Calu3 (cell line): ENCODE measurements around the gene EPRS1. TPM values are rescaled to one million over a fixed set of nuclear protein-coding genes. Genes with fewer than 3 reads are reported as not detected.

Source experiments
- BruUV-seq: library from RNA; stranded (reverse); fragments of 400-500 nt; replicated peaks from 2 replicates; lab custom pipeline; 2021; lab: Mats Ljungman, UMichigan
- CTCF ChIA-PET: fragments of 300-600 bp; sonication (Branson Sonifier 250); formaldehyde crosslinking; loops from one replicate; lab custom pipeline; 2022; ENCODE audit warnings: antibody characterized with exemption; lab: Charles Lee
- DNase-seq: peaks from one replicate; pipeline ENCODE4 v3.0.0; 2022
- H3K27ac Mint-ChIP-seq: one replicate; pipeline ENCODE4 v1.8.0; 2022; ENCODE audit warnings: mixed read lengths; ENCODE audit not compliant: unreplicated experiment
- H3K27me3 Mint-ChIP-seq: one replicate; pipeline ENCODE4 v1.8.0; 2022; ENCODE audit warnings: mixed read lengths; ENCODE audit not compliant: unreplicated experiment
- H3K36me3 Mint-ChIP-seq: one replicate; pipeline ENCODE4 v1.8.0; 2022; ENCODE audit warnings: mild to moderate bottlenecking, moderate library complexity, mixed read lengths; ENCODE audit not compliant: insufficient read depth, unreplicated experiment
- H3K4me1 Mint-ChIP-seq: one replicate; pipeline ENCODE4 v1.8.0; 2022; ENCODE audit warnings: mild to moderate bottlenecking, low read depth, mixed read lengths; ENCODE audit not compliant: unreplicated experiment
- H3K4me3 Mint-ChIP-seq: one replicate; pipeline ENCODE4 v1.8.0; 2022; ENCODE audit warnings: mild to moderate bottlenecking, low read depth, moderate library complexity, mixed read lengths; ENCODE audit not compliant: unreplicated experiment
- H3K9me3 Mint-ChIP-seq: one replicate; pipeline ENCODE4 v1.8.0; 2022; ENCODE audit warnings: low read depth, mixed read lengths; ENCODE audit not compliant: unreplicated experiment
- intact Hi-C: fragments of 100-400 bp; cut with micrococcal nuclease; formaldehyde crosslinking; loops from one replicate; pipeline ENCODE4 v1.10.0; 2022; ENCODE audit not compliant: unreplicated experiment
- total RNA-seq: library from RNA; stranded (reverse); gene quantifications from 2 replicates; pipeline ENCODE4 v1.2.3, GENCODE V29; 2022
- TF ChIP-seq, protein P1 (sequence below): fragments of 200-600 bp; IDR thresholded peaks from one replicate; pipeline ENCODE4 v1.8.0; 2022; ENCODE audit warnings: antibody characterized with exemption; ENCODE audit not compliant: unreplicated experiment

EPRS1 gene
- total RNA-seq, 1 experiment from 2014 or later: 155 TPM

GRCh38 chr1:220028346-220028895 lies 17.9 kb downstream of the EPRS1 start:
- Mint-ChIP-seq H3K4me3 (no peak overlapping the region), H3K27ac (no peak overlapping the region), H3K9me3 (no peaks in the 10 kb centered on the region), H3K4me1 (no peaks in the 10 kb centered on the region), H3K27me3 (no peaks in the 10 kb centered on the region), H3K36me3 (peaks cover 69% of the 10 kb centered on the region)
- TF ChIP-seq, protein P1, sequence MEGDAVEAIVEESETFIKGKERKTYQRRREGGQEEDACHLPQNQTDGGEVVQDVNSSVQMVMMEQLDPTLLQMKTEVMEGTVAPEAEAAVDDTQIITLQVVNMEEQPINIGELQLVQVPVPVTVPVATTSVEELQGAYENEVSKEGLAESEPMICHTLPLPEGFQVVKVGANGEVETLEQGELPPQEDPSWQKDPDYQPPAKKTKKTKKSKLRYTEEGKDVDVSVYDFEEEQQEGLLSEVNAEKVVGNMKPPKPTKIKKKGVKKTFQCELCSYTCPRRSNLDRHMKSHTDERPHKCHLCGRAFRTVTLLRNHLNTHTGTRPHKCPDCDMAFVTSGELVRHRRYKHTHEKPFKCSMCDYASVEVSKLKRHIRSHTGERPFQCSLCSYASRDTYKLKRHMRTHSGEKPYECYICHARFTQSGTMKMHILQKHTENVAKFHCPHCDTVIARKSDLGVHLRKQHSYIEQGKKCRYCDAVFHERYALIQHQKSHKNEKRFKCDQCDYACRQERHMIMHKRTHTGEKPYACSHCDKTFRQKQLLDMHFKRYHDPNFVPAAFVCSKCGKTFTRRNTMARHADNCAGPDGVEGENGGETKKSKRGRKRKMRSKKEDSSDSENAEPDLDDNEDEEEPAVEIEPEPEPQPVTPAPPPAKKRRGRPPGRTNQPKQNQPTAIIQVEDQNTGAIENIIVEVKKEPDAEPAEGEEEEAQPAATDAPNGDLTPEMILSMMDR: no peak
- CTCF ChIA-PET: no interaction called here
- DNase-seq: no peak
- intact Hi-C loops: no loop called here
- no TSS peak for BruUV-seq

DNA sequence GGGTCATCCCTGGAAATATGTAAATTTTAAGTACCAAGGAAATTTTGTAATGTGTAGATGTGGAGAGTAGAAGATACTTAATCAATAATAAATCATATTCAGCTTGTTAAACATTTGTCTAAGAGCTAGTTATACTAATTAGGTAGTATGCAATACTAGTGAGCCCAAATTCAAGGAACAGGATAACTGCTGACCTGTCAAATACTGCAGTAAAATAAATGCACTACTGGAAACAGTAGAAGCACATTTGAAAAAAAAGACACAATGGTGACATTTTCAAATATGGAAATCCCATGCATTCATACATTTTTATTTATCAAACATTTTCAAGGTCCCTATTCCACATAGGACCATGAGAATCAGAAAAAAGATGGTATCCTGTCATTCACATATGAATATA lies 27.2 kb downstream of the EPRS1 start:
- Mint-ChIP-seq H3K27me3 (no peaks in the 10 kb centered on the region), H3K4me3 (no peak overlapping the region), H3K27ac (no peak overlapping the region), H3K36me3 (peaks cover 65% of the 10 kb centered on the region), H3K9me3 (no peaks in the 10 kb centered on the region), H3K4me1 (no peaks in the 10 kb centered on the region)
- no TSS peak for BruUV-seq
- intact Hi-C loops: no loop called here
- CTCF ChIA-PET: no interaction called here
- DNase-seq: no peak
- TF ChIP-seq, protein P1: no peak

DNA sequence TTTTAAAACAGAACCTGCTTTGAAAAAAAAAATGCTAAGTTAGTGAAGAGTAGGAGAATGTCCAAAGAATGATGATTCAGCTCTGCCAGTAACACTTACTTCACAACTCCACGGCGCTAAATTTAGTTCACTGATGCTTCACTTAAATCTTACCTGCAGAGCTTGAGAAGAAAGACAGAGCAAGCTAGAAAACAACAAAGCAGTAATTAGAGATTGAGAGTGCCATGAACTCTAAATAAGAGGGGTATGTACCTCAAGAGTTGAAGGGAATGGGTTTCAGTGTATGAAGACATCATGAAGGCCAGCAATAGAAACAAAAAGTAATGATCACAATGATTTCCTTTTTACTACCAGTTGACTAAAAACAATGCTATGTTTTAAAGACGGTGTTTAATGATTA lies 32.8 kb downstream of the EPRS1 start:
- TF ChIP-seq, protein P1: no peak
- Mint-ChIP-seq H3K27me3 (no peaks in the 10 kb centered on the region), H3K36me3 (peaks cover 59% of the 10 kb centered on the region), H3K4me1 (peaks cover 6% of the 10 kb centered on the region), H3K9me3 (no peaks in the 10 kb centered on the region), H3K4me3 (no peak overlapping the region), H3K27ac (no peak overlapping the region)
- CTCF ChIA-PET: no interaction called here
- DNase-seq: no peak
- intact Hi-C loops: no loop called here
- BruUV-seq: no TSS peak

DNA sequence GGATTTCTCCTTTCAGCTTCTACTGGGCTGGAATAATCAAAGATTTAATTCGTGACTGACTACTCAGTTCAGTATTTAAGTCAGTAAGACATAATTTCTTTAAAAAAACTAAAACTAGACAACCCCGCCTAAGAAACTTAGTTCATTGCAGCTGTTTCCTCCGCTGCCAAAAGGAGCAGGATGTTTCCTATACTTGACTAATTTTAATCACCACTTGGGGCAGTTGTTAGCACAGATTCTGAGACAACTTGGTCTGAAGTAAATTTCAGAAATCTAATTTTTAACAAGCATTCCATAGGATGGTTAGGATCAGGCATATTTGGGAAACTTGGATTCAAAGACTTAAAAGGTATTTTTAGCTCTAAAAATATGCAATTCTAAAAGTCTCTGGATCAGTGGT lies 34.0 kb downstream of the EPRS1 start:
- Mint-ChIP-seq H3K27ac (no peak overlapping the region), H3K9me3 (no peaks in the 10 kb centered on the region), H3K36me3 (peaks cover 60% of the 10 kb centered on the region), H3K4me3 (no peak overlapping the region), H3K27me3 (no peaks in the 10 kb centered on the region), H3K4me1 (peaks cover 13% of the 10 kb centered on the region)
- CTCF ChIA-PET: no interaction called here
- BruUV-seq: no TSS peak
- TF ChIP-seq, protein P1: no peak
- intact Hi-C loops: no loop called here
- DNase-seq: no peak
